OCI-LY7 (cell line): Measurements from ENCODE around the gene TFEB. TPM values are rescaled to one million over a fixed set of nuclear protein-coding genes. Genes with fewer than 3 reads are reported as not detected.

Experiments used
- BruUV-seq: library from RNA; stranded (reverse); fragments of 400-500 nt; replicated peaks from 2 replicates; lab custom pipeline; 2021; lab: Mats Ljungman, UMichigan
- CTCF ChIA-PET: fragments of 300-600 bp; sonication (Branson Sonifier 250); formaldehyde crosslinking; loops from one replicate; lab custom pipeline; 2022; ENCODE audit warnings: antibody characterized with exemption; ENCODE audit not compliant: unreplicated experiment; lab: Charles Lee
- POLR2A ChIA-PET: fragments of 300-600 bp; sonication (Branson Sonifier 250); formaldehyde crosslinking; loops from one replicate; lab custom pipeline; 2022; ENCODE audit warnings: antibody characterized with exemption; lab: Charles Lee
- DNase-seq: peaks from one replicate; pipeline ENCODE4 v3.0.0-alpha.2; 2015; ENCODE audit warnings: low spot score
- H2AFZ ChIP-seq: fragments of 200-600 bp; sonication (generic), shearing (Covaris generic); 2 replicates; pipeline ENCODE4 v1.6.1; 2014; ENCODE audit warnings: mild to moderate bottlenecking, antibody characterized with exemption, low read length, moderate library complexity
- H3K27ac ChIP-seq: fragments of 200-600 bp; sonication (generic); 2 replicates; pipeline ENCODE4 v1.5.1; 2014; ENCODE audit warnings: mixed run types, low read depth, mild to moderate bottlenecking, moderate library complexity, low read length, inconsistent platforms; ENCODE audit not compliant: poor library complexity, severe bottlenecking
- H3K36me3 ChIP-seq: fragments of 200-600 bp; sonication (generic); 2 replicates; pipeline ENCODE4 v1.6.1; 2014; ENCODE audit warnings: mild to moderate bottlenecking, antibody characterized with exemption, low read length, moderate library complexity, mixed read lengths; ENCODE audit not compliant: insufficient read depth
- H3K4me1 ChIP-seq: fragments of 200-600 bp; sonication (generic); 2 replicates; pipeline ENCODE4 v1.5.1; 2014; ENCODE audit warnings: mild to moderate bottlenecking, low read length; ENCODE audit not compliant: insufficient read depth, poor library complexity, severe bottlenecking
- H3K4me2 ChIP-seq: fragments of 200-600 bp; sonication (generic); 2 replicates; pipeline ENCODE4 v1.6.1; 2014; ENCODE audit warnings: mild to moderate bottlenecking, low read length
- H3K4me3 ChIP-seq: fragments of 200-600 bp; sonication (generic); 2 replicates; pipeline ENCODE4 v1.5.1; 2014; ENCODE audit warnings: mild to moderate bottlenecking, low read depth, low read length; ENCODE audit not compliant: poor library complexity, severe bottlenecking
- H3K79me2 ChIP-seq: fragments of 200-600 bp; sonication (generic); 2 replicates; pipeline ENCODE4 v1.6.1; 2016; ENCODE audit warnings: low read depth, mild to moderate bottlenecking, low read length, moderate library complexity, mixed read lengths; ENCODE audit not compliant: insufficient read depth
- H3K9me2 ChIP-seq: fragments of 200-600 bp; sonication (generic); 2 replicates; pipeline ENCODE4 v1.6.1; 2016; ENCODE audit warnings: mild to moderate bottlenecking, low read length, mixed read lengths; ENCODE audit not compliant: insufficient read depth
- H3K9me3 ChIP-seq: fragments of 200-600 bp; sonication (generic); 2 replicates; pipeline ENCODE4 v1.6.1; 2014; ENCODE audit warnings: mild to moderate bottlenecking, mixed run types, low read length, mixed read lengths
- H4K20me1 ChIP-seq: fragments of 200-600 bp; sonication (generic); 2 replicates; pipeline ENCODE4 v1.6.1; 2014; ENCODE audit warnings: mild to moderate bottlenecking, antibody characterized with exemption, low read length, moderate library complexity, mixed read lengths; ENCODE audit not compliant: insufficient read depth
- EZH2phosphoT487 ChIP-seq: fragments of 200-600 bp; sonication (generic); IDR thresholded peaks from 2 replicates; pipeline ENCODE4 v1.6.1; 2018; ENCODE audit warnings: low read depth, borderline replicate concordance, mild to moderate bottlenecking, mixed run types, antibody characterized with exemption, low read length, moderate library complexity, mixed read lengths
- intact Hi-C: fragments of 100-400 bp; cut with micrococcal nuclease; formaldehyde crosslinking; loops from one replicate; pipeline ENCODE4 v1.10.0; 2022; ENCODE audit not compliant: unreplicated experiment
- total RNA-seq, 2 experiments: library from RNA; depleted of rRNA in 1 of 2; stranded (reverse); fragments of >200 nt in 1 of 2; shearing (Covaris generic) in 1 of 2; gene quantifications; 2 replicates each; pipeline ENCODE4 v1.2.3, GENCODE V29; 2014 to 2022
- TF ChIP-seq, protein P1 (sequence below): fragments of 200-600 bp; sonication (generic); conservative IDR thresholded peaks from 2 replicates; pipeline ENCODE4 v1.5.1; 2014; ENCODE audit warnings: mild to moderate bottlenecking, antibody characterized with exemption, low read length, moderate library complexity, mixed read lengths

TFEB gene
- total RNA-seq, 2 experiments from 2014 or later = 36.8 to 60.0 TPM

- Histone ChIP-seq H3K27ac (no peak overlapping the region), H4K20me1 (no peaks in the 10 kb centered on the region), H3K9me2 (no peaks in the 10 kb centered on the region), H3K9me3 (no peaks in the 10 kb centered on the region), H2AFZ (no peak overlapping the region), H3K79me2 (no peaks in the 10 kb centered on the region), H3K36me3 (no peaks in the 10 kb centered on the region), H3K4me1 (peaks cover 9% of the 10 kb centered on the region), H3K4me2 (no peak overlapping the region), H3K4me3 (no peak overlapping the region)
- ChIA-PET CTCF (interaction anchor here (0.6 to 1.8 kb wide), 2 partner anchors 11 to 34 kb away, joined by 3 to 6 read pairs; no protein-coding TSS in a partner anchor), POLR2A (no interaction called here)
- BruUV-seq = no TSS peak
- no peak for DNase-seq
- intact Hi-C loops = no loop called here
- TF ChIP-seq EZH2phosphoT487 = no peak
- TF ChIP-seq, protein P1, sequence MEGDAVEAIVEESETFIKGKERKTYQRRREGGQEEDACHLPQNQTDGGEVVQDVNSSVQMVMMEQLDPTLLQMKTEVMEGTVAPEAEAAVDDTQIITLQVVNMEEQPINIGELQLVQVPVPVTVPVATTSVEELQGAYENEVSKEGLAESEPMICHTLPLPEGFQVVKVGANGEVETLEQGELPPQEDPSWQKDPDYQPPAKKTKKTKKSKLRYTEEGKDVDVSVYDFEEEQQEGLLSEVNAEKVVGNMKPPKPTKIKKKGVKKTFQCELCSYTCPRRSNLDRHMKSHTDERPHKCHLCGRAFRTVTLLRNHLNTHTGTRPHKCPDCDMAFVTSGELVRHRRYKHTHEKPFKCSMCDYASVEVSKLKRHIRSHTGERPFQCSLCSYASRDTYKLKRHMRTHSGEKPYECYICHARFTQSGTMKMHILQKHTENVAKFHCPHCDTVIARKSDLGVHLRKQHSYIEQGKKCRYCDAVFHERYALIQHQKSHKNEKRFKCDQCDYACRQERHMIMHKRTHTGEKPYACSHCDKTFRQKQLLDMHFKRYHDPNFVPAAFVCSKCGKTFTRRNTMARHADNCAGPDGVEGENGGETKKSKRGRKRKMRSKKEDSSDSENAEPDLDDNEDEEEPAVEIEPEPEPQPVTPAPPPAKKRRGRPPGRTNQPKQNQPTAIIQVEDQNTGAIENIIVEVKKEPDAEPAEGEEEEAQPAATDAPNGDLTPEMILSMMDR = no peak
Observed at GRCh38 chr6:41739041-41739440, 3.6 kb upstream of the TFEB start.

DNA sequence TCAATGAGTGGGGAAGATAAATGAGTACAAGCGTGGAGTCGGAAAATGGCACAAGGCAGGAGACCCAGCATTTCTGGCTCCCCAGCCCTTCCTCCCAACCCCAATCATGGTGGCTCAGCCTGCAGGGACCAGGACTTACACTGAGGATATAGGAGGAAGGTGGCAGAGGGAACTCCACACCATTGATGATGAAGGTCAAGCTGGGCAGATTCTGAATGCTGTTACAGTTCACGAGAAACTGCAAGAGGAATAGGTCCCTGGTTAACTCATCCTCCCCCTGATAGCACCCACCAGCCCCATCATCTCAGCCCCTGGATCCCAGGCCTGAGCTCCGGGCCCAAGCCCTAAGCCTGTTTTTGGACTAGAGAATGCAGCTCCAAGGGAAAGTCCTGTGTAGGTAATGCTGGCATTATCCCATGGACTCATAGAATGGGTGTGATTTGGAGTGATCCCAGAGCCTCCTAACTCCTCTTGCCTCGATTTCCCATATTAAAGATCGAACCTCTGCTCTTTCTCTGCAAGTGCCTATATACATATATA lies 2.3 kb upstream of the TFEB start:
- POLR2A ChIA-PET = no interaction called here
- no peaks in the 10 kb centered on the region for H3K36me3 ChIP-seq
- H3K4me2 ChIP-seq = no peak overlapping the region
- TF ChIP-seq, protein P1 = no peak
- no peak for TF ChIP-seq EZH2phosphoT487
- intact Hi-C loops = no loop called here
- H4K20me1 ChIP-seq = no peaks in the 10 kb centered on the region
- H3K79me2 ChIP-seq = peaks cover 11% of the 10 kb centered on the region; the same call in 1 of the 2 replicates
- H3K9me2 ChIP-seq = no peaks in the 10 kb centered on the region
- CTCF ChIA-PET = interaction anchor here (1.8 kb wide), 1 partner anchor 33 kb away, joined by 6 read pairs; no protein-coding TSS in a partner anchor
- H3K9me3 ChIP-seq = no peaks in the 10 kb centered on the region
- H3K4me3 ChIP-seq = no peak overlapping the region
- no TSS peak for BruUV-seq
- no peak overlapping the region for H2AFZ ChIP-seq
- no peak for DNase-seq
- peaks cover 21% of the 10 kb centered on the region for H3K4me1 ChIP-seq
- H3K27ac ChIP-seq = no peak overlapping the region
